K562 (cell line): ENCODE data around the gene RNFT2. TPM values are rescaled to one million over a fixed set of nuclear protein-coding genes. Genes with fewer than 3 reads are reported as not detected.

Experiments used
- ATAC-seq: fragments of 200-7000 bp; cut with Tn5 transposase; 3 replicates; pipeline ENCODE4 v1.9.1; 2020; ENCODE audit warnings: moderate library complexity
- BruUV-seq: library from RNA; stranded (reverse); fragments of 400-500 nt; replicated peaks from 2 replicates; lab custom pipeline; 2021; lab: Mats Ljungman, UMichigan
- CTCF ChIA-PET: fragments of 300-600 bp; formaldehyde crosslinking; extraction: SDS; loops from one replicate; lab custom pipeline; 2021; ENCODE audit warnings: low intra/inter-chr PET ratio; lab: Yijun Ruan, JAX
- POLR2A ChIA-PET: fragments of 300-600, 350-650 bp; sonication (Branson Sonifier 250); formaldehyde crosslinking; extraction: SDS; loops from one replicate; lab custom pipeline; 2021; ENCODE audit warnings: antibody characterized with exemption, inconsistent platforms; lab: Yijun Ruan, JAX
- DNase-seq, 4 experiments: peaks; one replicate each; pipeline versions ENCODE4 v3.0.0 to v3.0.0-alpha.2; 2011 to 2018; ENCODE audit warnings: low spot score in 3 of 4, mixed read lengths in 3 of 4; ENCODE audit errors: extremely low read depth in 1 of 4
- FAIRE-seq: peaks from 2 replicates; lab custom pipeline; 2011; peaks lifted over from hg19 to GRCh38; lab: Jason Lieb, UNC
- H2AFZ ChIP-seq: 2 replicates; pipeline ENCODE4 v1.6.0; 2011; ENCODE audit warnings: low read depth, low read length, control low read depth, inconsistent platforms
- H3K27ac ChIP-seq: fragments of 200-600 bp; 3 replicates; pipeline ENCODE4 v1.8.0; 2011; ENCODE audit warnings: low read depth, mild to moderate bottlenecking, control low read depth, inconsistent platforms, low read length, moderate library complexity, mixed read lengths; ENCODE audit errors: extremely low read depth
- H3K27me3 ChIP-seq, 2 experiments: fragments of 300-600 bp in 1 of 2; 2 replicates in 1 of 2; 3 replicates in 1 of 2; pipeline versions ENCODE4 v1.6.0 to v1.8.0; 2011; ENCODE audit warnings: inconsistent platforms in 2 of 2, low read length in 2 of 2, mild to moderate bottlenecking in 1 of 2, mixed read lengths in 1 of 2, moderate library complexity in 1 of 2; ENCODE audit not compliant: control insufficient read depth in 2 of 2, insufficient read depth in 2 of 2
- H3K36me3 ChIP-seq: fragments of 300-600 bp; 3 replicates; pipeline ENCODE4 v1.8.0; 2011; ENCODE audit warnings: mild to moderate bottlenecking, low read length, inconsistent platforms; ENCODE audit not compliant: control insufficient read depth, insufficient read depth
- H3K4me1 ChIP-seq, 2 experiments: fragments of 200-600 bp in 1 of 2; replicated peaks in 1 of 2; 2 replicates in 1 of 2; 3 replicates in 1 of 2; pipeline versions ENCODE4 v1.5.1 to v1.8.0; 2011; ENCODE audit warnings: inconsistent platforms in 2 of 2, low read length in 2 of 2, mild to moderate bottlenecking in 1 of 2, mixed read lengths in 1 of 2, moderate library complexity in 1 of 2; ENCODE audit not compliant: control insufficient read depth in 2 of 2, insufficient read depth in 2 of 2
- H3K4me2 ChIP-seq: 2 replicates; pipeline ENCODE4 v1.6.1; 2011; ENCODE audit warnings: low read length, control low read depth, inconsistent platforms, mixed read lengths; ENCODE audit not compliant: insufficient read depth
- H3K4me3 ChIP-seq: fragments of 200-600 bp; sonication (generic), shearing (Covaris generic); 2 replicates; pipeline ENCODE4 v1.5.1; 2016; ENCODE audit warnings: control low read depth, inconsistent platforms
- H3K79me2 ChIP-seq: fragments of 200-600 bp; 3 replicates; pipeline ENCODE4 v1.8.0; 2011; ENCODE audit warnings: low read length, inconsistent platforms; ENCODE audit not compliant: control insufficient read depth, insufficient read depth
- H3K9ac ChIP-seq, 2 experiments: 2 replicates each; pipeline versions ENCODE4 v1.6.0 to v1.6.1; 2011; ENCODE audit warnings: low read depth in 2 of 2, low read length in 2 of 2, control low read depth in 1 of 2, inconsistent platforms in 1 of 2, mild to moderate bottlenecking in 1 of 2, mixed read lengths in 1 of 2; ENCODE audit not compliant: insufficient read depth in 1 of 2
- H3K9me1 ChIP-seq: one replicate; pipeline ENCODE4 v1.6.0; 2011; ENCODE audit warnings: inconsistent platforms, mild to moderate bottlenecking, low read length, moderate library complexity; ENCODE audit not compliant: control insufficient read depth, insufficient read depth
- H3K9me3 ChIP-seq: replicated peaks from 2 replicates; pipeline ENCODE4 v1.5.1; 2011; ENCODE audit warnings: low read depth, low read length, inconsistent platforms; ENCODE audit not compliant: control insufficient read depth, insufficient read depth
- H4K20me1 ChIP-seq: replicated peaks from 2 replicates; pipeline ENCODE4 v1.6.1; 2011; ENCODE audit warnings: low read length, inconsistent platforms, mixed read lengths; ENCODE audit not compliant: control insufficient read depth, insufficient read depth
- ELK1 ChIP-seq: sonication (generic); formaldehyde crosslinking; IDR thresholded peaks from 2 replicates; pipeline ENCODE4 v1.8.1; 2022; ENCODE audit warnings: missing genetic modification reagents
- MAFK ChIP-seq: IDR thresholded peaks from 2 replicates; pipeline ENCODE4 v1.6.1; 2011; ENCODE audit warnings: low read length, improper control_type of control experiment
- RBM15 ChIP-seq: fragments of 200-400 bp; formaldehyde crosslinking; IDR thresholded peaks from 2 replicates; pipeline ENCODE4 v1.6.1; 2018; ENCODE audit warnings: mild to moderate bottlenecking, low read length, moderate library complexity; ENCODE audit not compliant: insufficient read depth
- RNF2 ChIP-seq: sonication (generic); IDR thresholded peaks from 2 replicates; pipeline ENCODE4 v1.6.1; 2016
- TOE1 ChIP-seq, 2 experiments: fragments of 450-650 bp in 1 of 2; sonication (generic) in 1 of 2; formaldehyde crosslinking in 1 of 2; IDR thresholded peaks; 2 replicates each; pipeline versions ENCODE4 v1.7.1 to v1.8.0; 2016 to 2022; ENCODE audit warnings: borderline replicate concordance in 2 of 2, mild to moderate bottlenecking in 2 of 2, antibody characterized with exemption in 1 of 2, inconsistent platforms in 1 of 2, low read depth in 1 of 2, missing genetic modification reagents in 1 of 2, moderate library complexity in 1 of 2
- ZBTB26 ChIP-seq: fragments of 450-650 bp; formaldehyde crosslinking; IDR thresholded peaks from 2 replicates; pipeline ENCODE4 v1.4.0; 2022; ENCODE audit warnings: missing genetic modification characterization
- ZBTB33 ChIP-seq: sonication (generic); formaldehyde crosslinking; IDR thresholded peaks from 2 replicates; pipeline ENCODE4 v1.8.1; 2023; ENCODE audit warnings: mild to moderate bottlenecking, missing genetic modification reagents
- ZNF212 ChIP-seq: fragments of 450-650 bp; formaldehyde crosslinking; IDR thresholded peaks from 2 replicates; pipeline ENCODE4 v1.4.0; 2020; ENCODE audit warnings: mild to moderate bottlenecking
- ZNF280B ChIP-seq: fragments of 250-450 bp; sonication (Bioruptor Pico); IDR thresholded peaks from 2 replicates; pipeline ENCODE4 v1.5.1; 2021; ENCODE audit warnings: mild to moderate bottlenecking
- ZNF589 ChIP-seq: fragments of 200-800 bp; sonication (Bioruptor generic); IDR thresholded peaks from 2 replicates; pipeline ENCODE4 v1.6.1; 2016; ENCODE audit warnings: low read depth, missing genetic modification characterization, missing compliant biosample characterization
- ZNF764 ChIP-seq: fragments of 250-450 bp; sonication (Bioruptor Pico); IDR thresholded peaks from 2 replicates; pipeline ENCODE4 v1.4.0; 2020; ENCODE audit warnings: low read depth, mild to moderate bottlenecking, moderate library complexity
- WGBS: fragments of 100-300 bp; shearing (Covaris generic); methylation state at CpG from one replicate; pipeline ENCODE4 v1.1.6; 2016; ENCODE audit warnings: low coverage, mixed read lengths; ENCODE audit not compliant: insufficient coverage; ENCODE audit errors: missing lambda C conversion rate; 5-methylcytosine and 5-hydroxymethylcytosine counted together
- in situ Hi-C: fragments of 300-500 bp; cut with MboI; formaldehyde crosslinking; loops from 4 replicates; pipeline ENCODE4 v1.15.0; 2018; ENCODE audit warnings: inconsistent platforms, mixed read lengths
- intact Hi-C: fragments of 100-400 bp; cut with micrococcal nuclease; formaldehyde crosslinking; loops from 2 replicates; pipeline ENCODE4 v1.14.2; 2022
- polyA plus RNA-seq, 8 experiments: library from polyadenylated mRNA; depleted of rRNA in 4 of 8; stranded (reverse) in 5 of 8; unstranded in 3 of 8; fragments of >200 nt; fragmentation: Nextera tagmentation in 2 of 8; fragmentation: Illumina TruSeq in 1 of 8; extraction: Ambion mirVana in 2 of 8; extraction: Trizol in 1 of 8; gene quantifications; 2 replicates each; pipeline versions ENCODE4 v1.2.1 to v1.2.3, GENCODE V29; 2011 to 2014; ENCODE audit warnings: inconsistent platforms in 1 of 8, missing spikeins in 1 of 8
- total RNA-seq, 7 experiments: library from RNA; depleted of rRNA in 6 of 7; stranded (reverse); fragments of >200 nt in 6 of 7; fragmentation: Illumina TruSeq in 2 of 7; extraction: Trizol in 2 of 7; gene quantifications; 2 replicates each; pipeline versions ENCODE4 v1.2.1 to v1.2.3, GENCODE V29; 2011 to 2021; ENCODE audit warnings: low replicate concordance in 1 of 7

Gene RNFT2
- total and polyA plus RNA-seq, 9 of the 15 experiments (the other 6 are each of a cell fraction or from before 2014, with no cell fraction given): 3.6 to 26.3 (median 9.5) TPM

- no peak for DNase-seq
- WGBS: 47% methylated on average over 10 of the region's 10 CpGs
- CTCF ChIA-PET: no interaction called here
- Histone ChIP-seq H3K36me3 (no peaks in the 10 kb centered on the region), H3K9ac (no peak overlapping the region), H3K4me1 (no peaks in the 10 kb centered on the region; a peak in 1 of 5 replicates), H3K27ac (no peak overlapping the region), H4K20me1 (no peaks in the 10 kb centered on the region), H3K4me2 (no peak overlapping the region), H2AFZ (no peak overlapping the region), H3K9me1 (no peaks in the 10 kb centered on the region), H3K79me2 (no peaks in the 10 kb centered on the region), H3K27me3 (no peaks in the 10 kb centered on the region), H3K4me3 (no peak overlapping the region), H3K9me3 (no peaks in the 10 kb centered on the region)
- POLR2A ChIA-PET: no interaction called here
- peak; percentile 49; the same call in 2 of the 3 replicates for ATAC-seq
- intact Hi-C loops: no loop called here
- no TSS peak for BruUV-seq
- in situ Hi-C loops: no loop called here
- no peak for FAIRE-seq
- TF ChIP-seq ZNF280B (CRISPR knock-in tag) (no peak), TOE1 (IDR thresholded peaks at IDR 0.05; ENCODE audit: borderline replicate concordance) (no peak), TOE1 (CRISPR knock-in tag; IDR thresholded peaks at IDR 0.05; ENCODE audit: borderline replicate concordance, low read depth) (no peak), ZBTB26 (CRISPR knock-in tag) (no peak), ZNF764 (CRISPR knock-in tag) (no peak), ZNF212 (no peak), ZBTB33 (CRISPR knock-in tag) (no peak), ELK1 (no peak), MAFK (no peak), RBM15 (no peak), RNF2 (no peak), ZNF589 (CRISPR knock-in tag) (no peak)
Measured at GRCh38 chr12:116812238-116812637, 74.1 kb downstream of the RNFT2 start.
